Neuronal stem cell (in vitro differentiated cells): ENCODE data around the gene FLAD1.

Source experiments
- DNase-seq: peaks from one replicate; pipeline ENCODE4 v3.0.0-alpha.2; 2013; ENCODE audit warnings: low spot score
- H2AFZ ChIP-seq: one replicate; pipeline ENCODE4 v1.6.1; 2013; ENCODE audit warnings: mild to moderate bottlenecking, low read length, inconsistent platforms
- H2AK5ac ChIP-seq: 2 replicates; pipeline ENCODE4 v1.6.1; 2013; ENCODE audit warnings: low read depth, mild to moderate bottlenecking, inconsistent platforms, low read length, moderate library complexity, mixed read lengths
- H2BK120ac ChIP-seq: 2 replicates; pipeline ENCODE4 v1.6.1; 2013; ENCODE audit warnings: low read depth, mild to moderate bottlenecking, inconsistent platforms, low read length, moderate library complexity, mixed read lengths
- H2BK12ac ChIP-seq: one replicate; pipeline ENCODE4 v1.6.1; 2013; ENCODE audit warnings: low read length, inconsistent platforms
- H2BK15ac ChIP-seq: 2 replicates; pipeline ENCODE4 v1.6.1; 2013; ENCODE audit warnings: mild to moderate bottlenecking, low read length, inconsistent platforms, mixed read lengths
- H2BK5ac ChIP-seq: one replicate; pipeline ENCODE4 v1.6.1; 2013; ENCODE audit warnings: inconsistent platforms, mild to moderate bottlenecking, low read length, moderate library complexity
- H3K14ac ChIP-seq: one replicate; pipeline ENCODE4 v1.6.1; 2013; ENCODE audit warnings: low read length, inconsistent platforms
- H3K18ac ChIP-seq: 2 replicates; pipeline ENCODE4 v1.6.1; 2013; ENCODE audit warnings: low read length, inconsistent platforms
- H3K23ac ChIP-seq: 2 replicates; pipeline ENCODE4 v1.6.1; 2013; ENCODE audit warnings: low read depth, mild to moderate bottlenecking, mixed read lengths, low read length, inconsistent platforms; ENCODE audit not compliant: poor library complexity
- H3K27ac ChIP-seq: replicated peaks from 3 replicates; pipeline ENCODE4 v1.5.1; 2013; ENCODE audit warnings: low read length, inconsistent platforms
- H3K27me3 ChIP-seq, 3 experiments: 2 replicates each; pipeline ENCODE4 v1.6.1; 2013; ENCODE audit warnings: low read length in 3 of 3, mild to moderate bottlenecking in 2 of 3, inconsistent platforms in 1 of 3, low read depth in 1 of 3, mixed read lengths in 1 of 3, moderate library complexity in 1 of 3; ENCODE audit not compliant: control insufficient read depth in 3 of 3, insufficient read depth in 3 of 3
- H3K36me3 ChIP-seq, 2 donors: replicated peaks in 1 of 2; 2 replicates each; pipeline ENCODE4 v1.6.1; 2013; ENCODE audit warnings: low read length in 2 of 2; ENCODE audit not compliant: control insufficient read depth in 2 of 2, insufficient read depth in 2 of 2
- H3K4ac ChIP-seq: 2 replicates; pipeline ENCODE4 v1.6.1; 2013; ENCODE audit warnings: inconsistent platforms, mild to moderate bottlenecking, low read length, moderate library complexity
- H3K4me1 ChIP-seq, 2 donors: 1 replicate in 1 of 2; 2 replicates in 1 of 2; pipeline ENCODE4 v1.6.1; 2013; ENCODE audit warnings: low read length in 2 of 2, low read depth in 1 of 2; ENCODE audit not compliant: control insufficient read depth in 2 of 2, insufficient read depth in 1 of 2
- H3K4me2 ChIP-seq: one replicate; pipeline ENCODE4 v1.6.1; 2013; ENCODE audit warnings: mild to moderate bottlenecking, low read length, inconsistent platforms; ENCODE audit not compliant: insufficient read depth, poor library complexity, severe bottlenecking
- H3K4me3 ChIP-seq, 2 donors: 2 replicates each; pipeline ENCODE4 v1.5.1; 2013; ENCODE audit warnings: low read length in 2 of 2, mild to moderate bottlenecking in 2 of 2, inconsistent platforms in 1 of 2, moderate library complexity in 1 of 2
- H3K79me1 ChIP-seq: one replicate; pipeline ENCODE4 v1.6.1; 2013; ENCODE audit warnings: low read depth, mild to moderate bottlenecking, inconsistent platforms, low read length, moderate library complexity
- H3K9ac ChIP-seq: one replicate; pipeline ENCODE4 v1.6.1; 2013; ENCODE audit warnings: mild to moderate bottlenecking, low read depth, low read length, inconsistent platforms; ENCODE audit not compliant: poor library complexity
- H3K9me3 ChIP-seq, 2 donors: replicated peaks in 1 of 2; 2 replicates each; pipeline versions ENCODE3 to v1.6.1; 2013; ENCODE audit warnings: low read length in 2 of 2, mild to moderate bottlenecking in 2 of 2, inconsistent platforms in 1 of 2, low read depth in 1 of 2, mixed read lengths in 1 of 2, moderate library complexity in 1 of 2; ENCODE audit not compliant: control insufficient read depth in 2 of 2, insufficient read depth in 1 of 2
- H4K8ac ChIP-seq: one replicate; pipeline ENCODE4 v1.6.1; 2013; ENCODE audit warnings: low read depth, mild to moderate bottlenecking, inconsistent platforms, low read length, moderate library complexity
- H4K91ac ChIP-seq: one replicate; pipeline ENCODE4 v1.6.1; 2013; ENCODE audit warnings: low read length, low read depth, mild to moderate bottlenecking, inconsistent platforms; ENCODE audit not compliant: poor library complexity
- WGBS, 2 donors: extraction: QIAGEN DNeasy Blood & Tissue Kit; methylation state at CpG; one replicate each; pipeline ENCODE4 v1.1.7; 2013; ENCODE audit warnings: missing lambda C conversion rate in 2 of 2, mixed read lengths in 1 of 2; ENCODE audit not compliant: insufficient read length in 2 of 2, insufficient replicate concordance in 1 of 2; ENCODE audit errors: extremely low coverage in 2 of 2; 5-methylcytosine and 5-hydroxymethylcytosine counted together

FLAD1 gene

DNA sequence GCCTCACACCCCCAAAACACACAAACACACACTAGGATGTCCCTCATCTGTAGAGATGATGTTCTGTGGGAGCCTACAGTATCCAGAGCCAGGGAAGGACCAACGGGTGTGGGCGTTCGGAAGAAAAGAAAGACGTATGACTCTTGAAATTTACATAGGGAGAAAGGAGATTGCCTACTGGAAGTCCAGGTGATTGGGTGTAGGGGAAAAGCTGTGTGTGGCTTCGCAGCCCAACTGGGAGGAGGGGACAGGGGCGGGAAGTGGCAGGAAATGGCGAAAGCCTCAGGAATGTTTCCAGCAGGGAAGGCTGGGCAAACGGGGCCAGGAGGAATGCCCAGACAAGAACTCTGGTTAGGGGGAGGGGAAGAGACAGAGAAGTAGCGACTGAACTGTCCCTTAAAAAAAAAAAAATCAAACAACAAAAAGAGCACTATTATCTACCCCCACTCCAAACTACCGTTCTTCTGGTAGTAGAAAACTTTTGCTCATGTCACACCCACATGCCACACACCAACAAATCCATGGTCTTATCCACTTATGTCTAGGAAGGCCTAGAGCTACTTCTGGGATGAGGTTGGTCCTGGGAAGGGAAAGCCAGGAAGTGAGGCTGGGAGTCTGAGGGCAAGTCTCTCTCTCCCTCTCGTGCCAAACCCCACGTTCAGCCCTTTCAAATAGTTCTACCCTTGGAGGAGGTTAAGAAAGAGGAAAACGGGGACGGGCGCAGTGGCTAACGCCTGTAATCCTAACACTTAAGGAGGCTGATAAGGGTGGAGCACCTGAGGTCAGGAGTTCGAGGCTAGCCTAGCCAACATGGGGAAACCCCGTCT, 10.4 kb upstream of the FLAD1 start:
- H4K91ac ChIP-seq, result no peak overlapping the region
- whole genome bisulfite sequencing, 2 donors, result no CpG with 5 or more reads among the region's 18 CpGs
- peak overlapping the region; percentile 82 for H3K18ac ChIP-seq
- H3K4me1 ChIP-seq, result peaks cover 29 to 41% of the 10 kb centered on the region in 2 donors
- H2BK5ac ChIP-seq, result no peak overlapping the region
- no peaks in the 10 kb centered on the region for H3K27me3 ChIP-seq
- peak overlapping the region; percentile 98 for H3K27ac ChIP-seq
- H3K4me2 ChIP-seq, result peak overlapping the region; percentile 46
- no peaks in the 10 kb centered on the region for H3K9me3 ChIP-seq
- peak overlapping the region; percentile 9 for H2AFZ ChIP-seq
- no peak overlapping the region for H2BK12ac ChIP-seq
- H3K4ac ChIP-seq, result no peak overlapping the region
- H3K4me3 ChIP-seq, result peak overlapping the region; percentile 46 to 56
- H2AK5ac ChIP-seq, result no peak overlapping the region
- H2BK15ac ChIP-seq, result no peak overlapping the region
- peaks cover 9% of the 10 kb centered on the region for H3K79me1 ChIP-seq
- no peak overlapping the region for H3K23ac ChIP-seq
- H3K36me3 ChIP-seq, result peaks cover 2 to 30% of the 10 kb centered on the region in 2 donors
- peak; percentile 73 for DNase-seq
- no peak overlapping the region for H2BK120ac ChIP-seq
- no peak overlapping the region for H3K14ac ChIP-seq
- H4K8ac ChIP-seq, result no peak overlapping the region
- H3K9ac ChIP-seq, result no peak overlapping the region

DNA sequence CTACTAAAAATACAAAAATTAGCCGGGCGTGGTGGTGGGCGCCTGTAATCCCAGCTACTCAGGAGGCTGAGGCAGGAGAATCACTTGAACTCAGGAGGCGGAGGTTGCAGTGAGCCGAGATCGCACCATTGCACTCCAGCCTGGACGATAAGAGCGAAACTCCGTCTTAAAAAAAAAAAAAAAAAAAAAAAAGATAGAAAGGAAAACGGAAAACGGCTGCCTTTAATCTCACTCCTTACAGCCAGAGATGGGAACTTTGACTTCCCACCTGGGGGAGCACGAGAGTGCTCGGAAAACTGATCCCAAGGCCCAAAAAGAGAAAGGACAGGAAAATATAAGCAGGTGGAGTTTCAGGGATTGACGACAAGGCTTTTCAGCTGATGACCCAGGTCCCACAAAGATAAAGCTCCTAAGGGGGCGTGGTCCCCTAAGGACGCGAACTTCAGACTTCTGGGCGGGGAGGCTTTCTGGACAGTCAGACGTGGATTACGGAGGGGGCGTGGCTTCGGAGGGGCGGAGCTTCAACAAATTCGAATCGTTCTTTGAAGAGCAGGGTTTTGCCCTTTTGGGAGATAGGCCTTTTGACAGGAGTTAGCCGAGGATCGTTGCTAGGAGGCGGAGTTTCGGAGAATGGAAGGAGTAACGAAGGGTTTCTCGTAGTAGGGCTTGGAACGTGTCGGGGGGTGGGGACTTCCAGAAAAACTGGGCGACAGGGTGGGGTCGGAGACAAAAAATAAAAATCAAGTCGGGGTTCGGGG, 9.6 kb upstream of the FLAD1 start:
- peak overlapping the region; percentile 88 for H3K18ac ChIP-seq
- peaks cover 6 to 30% of the 10 kb centered on the region in 2 donors for H3K36me3 ChIP-seq
- H3K79me1 ChIP-seq, result peaks cover 5% of the 10 kb centered on the region
- H3K4me2 ChIP-seq, result peak overlapping the region; percentile 50
- no peak overlapping the region for H4K8ac ChIP-seq
- H3K27ac ChIP-seq, result peak overlapping the region; percentile 98
- H3K9me3 ChIP-seq, result no peaks in the 10 kb centered on the region
- no peak overlapping the region for H3K4ac ChIP-seq
- no peak overlapping the region for H3K14ac ChIP-seq
- H2BK5ac ChIP-seq, result peak overlapping the region; percentile 71
- H3K9ac ChIP-seq, result peak overlapping the region; percentile 26
- DNase-seq, result peak; percentile 97
- H3K27me3 ChIP-seq, result no peaks in the 10 kb centered on the region
- no peak overlapping the region for H4K91ac ChIP-seq
- no peak overlapping the region for H2AK5ac ChIP-seq
- no peak overlapping the region for H2BK15ac ChIP-seq
- H2AFZ ChIP-seq, result peak overlapping the region; percentile 89
- H3K4me3 ChIP-seq, result peak overlapping the region; percentile 56 to 86
- WGBS, 2 donors, result no CpG with 5 or more reads among the region's 37 CpGs
- no peak overlapping the region for H2BK12ac ChIP-seq
- no peak overlapping the region for H3K23ac ChIP-seq
- H2BK120ac ChIP-seq, result no peak overlapping the region
- peaks cover 29 to 41% of the 10 kb centered on the region in 2 donors for H3K4me1 ChIP-seq

- no peak within 1 kb of the TSS for H4K91ac ChIP-seq
- H3K27ac ChIP-seq, result peak within 1 kb of the TSS; percentile 98
- no peak within 1 kb of the TSS for H3K4ac ChIP-seq
- H2BK12ac ChIP-seq, result no peak within 1 kb of the TSS
- peak; percentile 100 for DNase-seq
- peak within 1 kb of the TSS; percentile 56 for H3K23ac ChIP-seq
- peak within 1 kb of the TSS; percentile 93 for H3K4me2 ChIP-seq
- H3K18ac ChIP-seq, result peak within 1 kb of the TSS; percentile 92
- peak within 1 kb of the TSS; percentile 56 to 86 for H3K4me3 ChIP-seq
- H2BK120ac ChIP-seq, result no peak within 1 kb of the TSS
- no CpG with 5 or more reads among the region's 47 CpGs for WGBS, 2 donors
- H2BK5ac ChIP-seq, result peak within 1 kb of the TSS; percentile 84
- H2AK5ac ChIP-seq, result no peak within 1 kb of the TSS
- H3K27me3 ChIP-seq, result no peaks in the 10 kb centered on the region
- peaks cover 6 to 29% of the 10 kb centered on the region in 2 donors for H3K36me3 ChIP-seq
- H4K8ac ChIP-seq, result no peak within 1 kb of the TSS
- H3K79me1 ChIP-seq, result peaks cover 5% of the 10 kb centered on the region
- H3K4me1 ChIP-seq, result peaks cover 25 to 34% of the 10 kb centered on the region in 2 donors
- H2AFZ ChIP-seq, result peak within 1 kb of the TSS; percentile 89
- no peaks in the 10 kb centered on the region for H3K9me3 ChIP-seq
- H2BK15ac ChIP-seq, result no peak within 1 kb of the TSS
- peak within 1 kb of the TSS; percentile 94 for H3K9ac ChIP-seq
- H3K14ac ChIP-seq, result no peak within 1 kb of the TSS
These were observed 8.9 kb upstream of the FLAD1 start, which contains the start of gene CKS1B for GRCh38 chr1:154974102-154974807. TSS of gene CKS1B (plus strand) at chr1:154974681. CDS start at chr1:154974746, 65 bp downstream.
